ENCODE measurements around the gene BCAS2.
"Not testable (repeated sequence)": the region's sequence is repeated elsewhere in the genome, so short reads cannot be mapped to it uniquely, and the experiment has no call there.

Gene BCAS2

DNA sequence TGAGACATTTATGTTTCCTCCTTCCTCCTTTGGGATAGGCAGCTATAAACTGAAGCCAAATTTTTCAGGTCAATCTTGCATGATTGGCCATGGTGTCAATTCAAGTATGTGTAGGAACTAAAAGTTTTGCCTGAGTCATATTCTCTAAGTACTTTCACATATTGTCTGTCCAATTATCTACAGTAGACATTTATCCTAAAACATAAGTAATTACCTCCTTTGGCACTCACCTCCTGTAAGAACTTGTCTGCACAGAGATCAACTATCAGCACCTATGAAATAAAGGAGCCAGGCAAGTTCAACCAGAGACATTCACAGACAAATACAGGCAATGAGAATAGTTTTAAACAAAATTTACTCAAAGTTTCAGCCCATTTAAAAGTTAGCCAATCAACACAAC is 14.2 kb upstream of the BCAS2 start:
- no peak for DNase-seq
- Histone ChIP-seq H3K27me3 (replicated peaks; ENCODE audit: control insufficient read depth, insufficient read depth, low read length, poor library complexity, severe bottlenecking) (no peaks in the 10 kb centered on the region), H3K4me3 (ENCODE audit: insufficient read depth, low read depth, low read length, poor library complexity, severe bottlenecking) (no peak overlapping the region), H3K27ac (ENCODE audit: insufficient read depth, low read length, poor library complexity, severe bottlenecking) (no peak overlapping the region), H3K9me3 (ENCODE audit: control insufficient read depth, low read length) (no peaks in the 10 kb centered on the region), H3K36me3 (ENCODE audit: control insufficient read depth, insufficient read depth, low read length) (no peaks in the 10 kb centered on the region), H3K4me1 (ENCODE audit: control insufficient read depth, insufficient read depth, low read length, poor library complexity, severe bottlenecking) (no peaks in the 10 kb centered on the region)

DNA sequence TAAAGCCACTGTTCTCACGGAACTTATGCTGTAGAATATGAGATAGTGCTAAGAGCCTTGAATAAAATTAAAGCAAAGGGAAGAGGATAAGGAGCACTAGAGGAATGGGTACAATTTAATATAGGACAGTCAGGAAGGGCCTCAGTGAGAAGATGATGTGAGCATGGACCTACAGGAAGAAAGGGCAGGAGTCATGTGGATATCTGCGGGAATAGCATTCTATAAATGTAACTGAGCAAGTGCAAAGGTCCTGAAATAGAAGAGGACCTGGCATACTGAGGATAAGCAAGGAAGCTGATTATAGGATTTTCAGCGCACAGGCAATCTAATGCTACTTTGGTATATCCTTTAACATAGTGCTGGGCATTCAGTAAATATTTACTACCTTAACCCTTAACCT is 12.6 kb upstream of the BCAS2 start:
- Histone ChIP-seq H3K27ac (ENCODE audit: insufficient read depth, low read length, poor library complexity, severe bottlenecking) (no peak overlapping the region), H3K27me3 (replicated peaks; ENCODE audit: control insufficient read depth, insufficient read depth, low read length, poor library complexity, severe bottlenecking) (no peaks in the 10 kb centered on the region), H3K9me3 (ENCODE audit: control insufficient read depth, low read length) (no peaks in the 10 kb centered on the region), H3K4me1 (ENCODE audit: control insufficient read depth, insufficient read depth, low read length, poor library complexity, severe bottlenecking) (no peaks in the 10 kb centered on the region), H3K36me3 (ENCODE audit: control insufficient read depth, insufficient read depth, low read length) (no peaks in the 10 kb centered on the region), H3K4me3 (ENCODE audit: insufficient read depth, low read depth, low read length, poor library complexity, severe bottlenecking) (no peak overlapping the region)
- DNase-seq, result no peak

DNA sequence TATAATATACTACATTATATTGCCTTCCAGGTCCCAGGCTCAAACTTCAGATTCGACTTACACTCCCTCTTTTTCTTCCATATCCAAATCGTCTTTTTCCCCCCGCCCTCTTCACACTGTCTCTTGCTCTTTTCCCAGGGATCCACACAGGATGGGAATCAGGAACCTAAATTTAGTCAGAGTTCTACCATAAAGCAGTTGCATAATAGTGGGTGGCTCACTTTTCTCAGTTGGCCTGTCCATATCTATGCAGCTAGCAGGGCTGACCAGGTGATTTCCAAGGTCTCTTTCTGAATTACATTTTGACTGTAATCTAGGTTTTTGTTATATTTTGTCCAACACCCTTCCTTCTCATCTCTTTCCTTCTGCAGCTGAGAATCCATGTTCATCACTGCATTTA is 7.7 kb upstream of the BCAS2 start:
- DNase-seq, result no peak
- no peak overlapping the region for H3K4me3 ChIP-seq (ENCODE audit: insufficient read depth, low read depth, low read length, poor library complexity, severe bottlenecking)
- H3K36me3 ChIP-seq (ENCODE audit: control insufficient read depth, insufficient read depth, low read length), result no peaks in the 10 kb centered on the region

GRCh38 chr1:114588196-114588689 is 6.8 kb upstream of the BCAS2 start:
- H3K4me1 ChIP-seq (ENCODE audit: control insufficient read depth, insufficient read depth, low read length, poor library complexity, severe bottlenecking), result no peaks in the 10 kb centered on the region
- H3K4me3 ChIP-seq (ENCODE audit: insufficient read depth, low read depth, low read length, poor library complexity, severe bottlenecking), result no peak overlapping the region
- no peaks in the 10 kb centered on the region for H3K9me3 ChIP-seq (ENCODE audit: control insufficient read depth, low read length)
- no peak for DNase-seq
- no peaks in the 10 kb centered on the region for H3K36me3 ChIP-seq (ENCODE audit: control insufficient read depth, insufficient read depth, low read length)
- H3K27ac ChIP-seq (ENCODE audit: insufficient read depth, low read length, poor library complexity, severe bottlenecking), result no peak overlapping the region
- H3K27me3 ChIP-seq (replicated peaks; ENCODE audit: control insufficient read depth, insufficient read depth, low read length, poor library complexity, severe bottlenecking), result no peaks in the 10 kb centered on the region

More for the DNA sequence above, 7.7 kb upstream of the BCAS2 start:
- Histone ChIP-seq H3K27me3 (replicated peaks; ENCODE audit: control insufficient read depth, insufficient read depth, low read length, poor library complexity, severe bottlenecking) (no peaks in the 10 kb centered on the region), H3K9me3 (ENCODE audit: control insufficient read depth, low read length) (no peaks in the 10 kb centered on the region), H3K4me1 (ENCODE audit: control insufficient read depth, insufficient read depth, low read length, poor library complexity, severe bottlenecking) (no peaks in the 10 kb centered on the region), H3K27ac (ENCODE audit: insufficient read depth, low read length, poor library complexity, severe bottlenecking) (no peak overlapping the region)

GRCh38 chr1:114587203-114587991 is 6.0 kb upstream of the BCAS2 start:
- H3K9me3 ChIP-seq (ENCODE audit: control insufficient read depth, low read length), result no peaks in the 10 kb centered on the region
- H3K27ac ChIP-seq (ENCODE audit: insufficient read depth, low read length, poor library complexity, severe bottlenecking), result no peak overlapping the region
- H3K4me3 ChIP-seq (ENCODE audit: insufficient read depth, low read depth, low read length, poor library complexity, severe bottlenecking), result no peak overlapping the region
- DNase-seq, result no peak
- H3K27me3 ChIP-seq (replicated peaks; ENCODE audit: control insufficient read depth, insufficient read depth, low read length, poor library complexity, severe bottlenecking), result no peaks in the 10 kb centered on the region
- H3K36me3 ChIP-seq (ENCODE audit: control insufficient read depth, insufficient read depth, low read length), result no peaks in the 10 kb centered on the region
- no peaks in the 10 kb centered on the region for H3K4me1 ChIP-seq (ENCODE audit: control insufficient read depth, insufficient read depth, low read length, poor library complexity, severe bottlenecking)

GRCh38 chr1:114586513-114587047 is 5.2 kb upstream of the BCAS2 start:
- Histone ChIP-seq H3K9me3 (ENCODE audit: control insufficient read depth, low read length) (no peaks in the 10 kb centered on the region), H3K27ac (ENCODE audit: insufficient read depth, low read length, poor library complexity, severe bottlenecking) (no peak overlapping the region), H3K36me3 (ENCODE audit: control insufficient read depth, insufficient read depth, low read length) (no peaks in the 10 kb centered on the region), H3K27me3 (replicated peaks; ENCODE audit: control insufficient read depth, insufficient read depth, low read length, poor library complexity, severe bottlenecking) (no peaks in the 10 kb centered on the region), H3K4me1 (ENCODE audit: control insufficient read depth, insufficient read depth, low read length, poor library complexity, severe bottlenecking) (peaks cover 5% of the 10 kb centered on the region), H3K4me3 (ENCODE audit: insufficient read depth, low read depth, low read length, poor library complexity, severe bottlenecking) (no peak overlapping the region)
- DNase-seq, result no peak

GRCh38 chr1:114585231-114585630 is 3.8 kb upstream of the BCAS2 start:
- Histone ChIP-seq H3K27me3 (replicated peaks; ENCODE audit: control insufficient read depth, insufficient read depth, low read length, poor library complexity, severe bottlenecking) (no peaks in the 10 kb centered on the region), H3K36me3 (ENCODE audit: control insufficient read depth, insufficient read depth, low read length) (no peaks in the 10 kb centered on the region), H3K9me3 (ENCODE audit: control insufficient read depth, low read length) (no peaks in the 10 kb centered on the region), H3K4me3 (ENCODE audit: insufficient read depth, low read depth, low read length, poor library complexity, severe bottlenecking) (no peak overlapping the region), H3K4me1 (ENCODE audit: control insufficient read depth, insufficient read depth, low read length, poor library complexity, severe bottlenecking) (peaks cover 6% of the 10 kb centered on the region), H3K27ac (ENCODE audit: insufficient read depth, low read length, poor library complexity, severe bottlenecking) (no peak overlapping the region)
- no peak for DNase-seq

DNA sequence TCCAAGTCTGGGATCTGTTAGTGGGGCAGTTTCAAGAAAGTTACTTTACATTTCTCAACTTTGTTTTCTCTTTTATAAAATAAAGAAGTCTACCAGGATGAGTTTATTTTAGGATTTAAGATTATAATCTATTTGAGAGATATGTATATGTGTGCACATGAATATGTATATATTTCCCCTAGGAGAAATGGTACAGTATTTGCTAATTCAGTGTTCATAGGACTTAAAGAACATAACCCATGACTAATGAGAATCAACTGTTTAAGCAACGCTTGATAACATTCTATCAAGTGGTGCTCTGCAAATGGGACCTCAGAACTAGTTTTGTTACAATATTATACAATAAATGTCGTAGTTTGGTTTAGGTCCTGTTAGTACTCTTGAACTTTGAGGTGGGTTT is 7.0 kb downstream of the BCAS2 start:
- H3K4me1 ChIP-seq (ENCODE audit: control insufficient read depth, insufficient read depth, low read length, poor library complexity, severe bottlenecking), result no peaks in the 10 kb centered on the region
- H3K9me3 ChIP-seq (ENCODE audit: control insufficient read depth, low read length), result no peaks in the 10 kb centered on the region
- H3K27ac ChIP-seq (ENCODE audit: insufficient read depth, low read length, poor library complexity, severe bottlenecking), result no peak overlapping the region
- peaks cover 79% of the 10 kb centered on the region for H3K36me3 ChIP-seq (ENCODE audit: control insufficient read depth, insufficient read depth, low read length)
- no peak overlapping the region for H3K4me3 ChIP-seq (ENCODE audit: insufficient read depth, low read depth, low read length, poor library complexity, severe bottlenecking)
- DNase-seq, result no peak
- no peaks in the 10 kb centered on the region for H3K27me3 ChIP-seq (replicated peaks; ENCODE audit: control insufficient read depth, insufficient read depth, low read length, poor library complexity, severe bottlenecking)

DNA sequence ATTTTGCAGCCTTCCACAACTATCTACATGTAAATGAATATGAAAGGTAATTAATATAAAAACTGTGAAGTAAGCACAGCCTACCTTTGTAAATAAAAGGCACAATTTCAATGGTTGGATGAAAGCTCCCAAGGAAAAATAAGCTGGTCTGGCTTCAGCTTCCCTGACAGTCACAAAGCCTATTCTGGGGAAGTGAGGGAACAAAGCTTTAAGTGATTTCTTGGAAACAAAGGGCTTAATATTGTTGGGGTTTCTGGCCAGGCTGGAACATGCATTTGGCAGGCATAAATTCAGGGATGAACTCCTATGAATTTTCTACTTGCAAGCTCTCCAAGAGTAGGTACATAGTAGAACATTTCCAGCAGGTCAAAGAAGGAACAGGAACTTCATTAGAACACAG is 17.3 kb downstream of the BCAS2 start:
- no peak for DNase-seq
- H3K27me3 ChIP-seq (replicated peaks; ENCODE audit: control insufficient read depth, insufficient read depth, low read length, poor library complexity, severe bottlenecking), result no peaks in the 10 kb centered on the region
- no peaks in the 10 kb centered on the region for H3K4me1 ChIP-seq (ENCODE audit: control insufficient read depth, insufficient read depth, low read length, poor library complexity, severe bottlenecking)
- no peaks in the 10 kb centered on the region for H3K9me3 ChIP-seq (ENCODE audit: control insufficient read depth, low read length)
- H3K27ac ChIP-seq (ENCODE audit: insufficient read depth, low read length, poor library complexity, severe bottlenecking), result no peak overlapping the region
- peaks cover 36% of the 10 kb centered on the region for H3K36me3 ChIP-seq (ENCODE audit: control insufficient read depth, insufficient read depth, low read length)
- no peak overlapping the region for H3K4me3 ChIP-seq (ENCODE audit: insufficient read depth, low read depth, low read length, poor library complexity, severe bottlenecking)

DNA sequence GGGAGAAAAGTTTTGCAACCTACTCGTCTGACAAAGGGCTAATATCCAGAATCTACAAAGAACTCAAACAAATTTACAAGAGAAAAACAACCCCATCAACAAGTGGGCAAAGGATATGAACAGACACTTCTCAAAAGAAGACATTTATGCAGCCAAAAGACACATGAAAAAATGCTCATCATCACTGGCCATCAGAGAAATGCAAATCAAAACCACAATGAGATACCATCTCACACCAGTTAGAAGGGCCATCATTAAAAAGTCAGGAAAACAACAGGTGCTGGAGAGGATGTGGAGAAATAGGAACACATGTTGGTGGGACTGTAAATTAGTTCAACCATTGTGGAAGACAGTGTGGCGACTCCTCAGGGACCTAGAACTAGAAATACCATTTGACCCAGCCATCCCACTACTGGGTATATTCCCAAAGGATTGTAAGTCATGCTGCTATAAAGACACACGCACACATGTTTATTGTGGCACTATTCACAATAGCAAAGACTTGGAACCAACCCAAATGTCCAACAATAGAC is 18.4 kb downstream of the BCAS2 start:
- not testable (repeated sequence) for H3K4me3 ChIP-seq (ENCODE audit: insufficient read depth, low read depth, low read length, poor library complexity, severe bottlenecking); H3K4me1 ChIP-seq (ENCODE audit: control insufficient read depth, insufficient read depth, low read length, poor library complexity, severe bottlenecking); H3K27me3 ChIP-seq (replicated peaks; ENCODE audit: control insufficient read depth, insufficient read depth, low read length, poor library complexity, severe bottlenecking); H3K9me3 ChIP-seq (ENCODE audit: control insufficient read depth, low read length); H3K27ac ChIP-seq (ENCODE audit: insufficient read depth, low read length, poor library complexity, severe bottlenecking); DNase-seq
- peaks cover 25% of the 10 kb centered on the region for H3K36me3 ChIP-seq (ENCODE audit: control insufficient read depth, insufficient read depth, low read length)
